Ectodermal cell (in vitro differentiated cells): ENCODE measurements around the gene ITGB2. TPM values are rescaled to one million over a fixed set of nuclear protein-coding genes. Genes with fewer than 3 reads are reported as not detected.

Experiments used
- H3K27ac ChIP-seq: 2 replicates; pipeline ENCODE4 v1.7.0; 2013; ENCODE audit warnings: mild to moderate bottlenecking, low read depth, low read length; ENCODE audit not compliant: insufficient read depth, poor library complexity, severe bottlenecking
- H3K27me3 ChIP-seq: 2 replicates; pipeline ENCODE4 v1.7.0; 2013; ENCODE audit warnings: mild to moderate bottlenecking, low read length; ENCODE audit not compliant: insufficient read depth, control insufficient read depth, poor library complexity, severe bottlenecking
- H3K36me3 ChIP-seq: one replicate; pipeline ENCODE4 v1.7.0; 2013; ENCODE audit warnings: low read length; ENCODE audit not compliant: control insufficient read depth, insufficient read depth
- H3K4me1 ChIP-seq: one replicate; pipeline ENCODE4 v1.7.0; 2013; ENCODE audit warnings: low read length; ENCODE audit not compliant: control insufficient read depth, insufficient read depth
- H3K4me3 ChIP-seq: 2 replicates; pipeline ENCODE4 v1.7.0; 2013; ENCODE audit warnings: low read depth, low read length, control low read depth; ENCODE audit not compliant: insufficient read depth
- H3K9me3 ChIP-seq: 2 replicates; pipeline ENCODE4 v1.7.0; 2013; ENCODE audit warnings: mild to moderate bottlenecking, low read length, moderate library complexity; ENCODE audit not compliant: control insufficient read depth
- WGBS, 2 experiments: methylation state at CpG; one replicate each; pipeline ENCODE4 v1.1.7; 2013; ENCODE audit warnings: missing lambda C conversion rate in 2 of 2; 5-methylcytosine and 5-hydroxymethylcytosine counted together
- polyA plus RNA-seq, 4 experiments: library from polyadenylated mRNA; stranded (reverse); fragments of 50-300 nt; gene quantifications; one replicate each; pipeline ENCODE4 v1.2.3, GENCODE V29; 2013

Gene ITGB2
- polyA plus RNA-seq (2013, experiment 1 of 4): not detected
- polyA plus RNA-seq (2013, experiment 2 of 4): 0.50 TPM
- polyA plus RNA-seq (2013, experiment 3 of 4): 0.27 TPM
- 0.08 TPM for polyA plus RNA-seq (2013, experiment 4 of 4)

GRCh38 chr21:44920694-44921604, at the start of gene ITGB2:
TSS of gene ITGB2 (minus strand) at chr21:44920899. CDS start at chr21:44910782, 10,117 bp downstream.
- no peaks in the 10 kb centered on the region for H3K36me3 ChIP-seq
- no peak within 1 kb of the TSS for H3K27ac ChIP-seq
- H3K27me3 ChIP-seq: peaks cover 42% of the 10 kb centered on the region
- 78 to 84% methylated on average over 29 of the region's 29 CpGs for WGBS, 2 experiments
- H3K4me3 ChIP-seq: no peak within 1 kb of the TSS
- peaks cover 4% of the 10 kb centered on the region for H3K4me1 ChIP-seq
- H3K9me3 ChIP-seq: no peaks in the 10 kb centered on the region

- H3K27ac ChIP-seq: no peak overlapping the region
- no peaks in the 10 kb centered on the region for H3K4me1 ChIP-seq
- H3K27me3 ChIP-seq: no peaks in the 10 kb centered on the region
- H3K9me3 ChIP-seq: no peaks in the 10 kb centered on the region
- 85 to 88% methylated on average over 24 of the region's 24 CpGs for WGBS, 2 experiments
- peaks cover 10% of the 10 kb centered on the region for H3K36me3 ChIP-seq
- no peak overlapping the region for H3K4me3 ChIP-seq
Observed at GRCh38 chr21:44969931-44970755, 49.4 kb upstream of the ITGB2 start.

- no peaks in the 10 kb centered on the region for H3K4me1 ChIP-seq
- no peak overlapping the region for H3K4me3 ChIP-seq
- 90% methylated on average over 20 of the region's 20 CpGs for WGBS, 2 experiments
- no peak overlapping the region for H3K27ac ChIP-seq
- no peaks in the 10 kb centered on the region for H3K9me3 ChIP-seq
- peaks cover 10% of the 10 kb centered on the region for H3K36me3 ChIP-seq
- H3K27me3 ChIP-seq: no peaks in the 10 kb centered on the region
Observed at GRCh38 chr21:44969066-44969670, 48.5 kb upstream of the ITGB2 start.

- no peak overlapping the region for H3K27ac ChIP-seq
- no peaks in the 10 kb centered on the region for H3K9me3 ChIP-seq
- H3K4me3 ChIP-seq: no peak overlapping the region
- H3K27me3 ChIP-seq: no peaks in the 10 kb centered on the region
- no peaks in the 10 kb centered on the region for H3K4me1 ChIP-seq
- WGBS, 2 experiments: 94 to 95% methylated on average over 38 of the region's 38 CpGs
- H3K36me3 ChIP-seq: peaks cover 10% of the 10 kb centered on the region
Observed at GRCh38 chr21:44967082-44968047, 46.7 kb upstream of the ITGB2 start.

- WGBS, 2 experiments: 90 to 91% methylated on average over 30 of the region's 30 CpGs
- no peaks in the 10 kb centered on the region for H3K4me1 ChIP-seq
- H3K36me3 ChIP-seq: peaks cover 10% of the 10 kb centered on the region
- no peaks in the 10 kb centered on the region for H3K9me3 ChIP-seq
- H3K27me3 ChIP-seq: no peaks in the 10 kb centered on the region
- H3K27ac ChIP-seq: no peak overlapping the region
- H3K4me3 ChIP-seq: no peak overlapping the region
Observed at GRCh38 chr21:44966135-44967081, 45.7 kb upstream of the ITGB2 start.

GRCh38 chr21:44965251-44966022, 44.7 kb upstream of the ITGB2 start:
- no peaks in the 10 kb centered on the region for H3K4me1 ChIP-seq
- H3K9me3 ChIP-seq: no peaks in the 10 kb centered on the region
- peaks cover 10% of the 10 kb centered on the region for H3K36me3 ChIP-seq
- H3K27ac ChIP-seq: no peak overlapping the region
- 92 to 94% methylated on average over 17 of the region's 17 CpGs for WGBS, 2 experiments
- H3K27me3 ChIP-seq: no peaks in the 10 kb centered on the region
- no peak overlapping the region for H3K4me3 ChIP-seq

GRCh38 chr21:44964381-44964780, 43.7 kb upstream of the ITGB2 start:
- Histone ChIP-seq H3K36me3 (peaks cover 10% of the 10 kb centered on the region), H3K9me3 (no peaks in the 10 kb centered on the region), H3K4me1 (peaks cover 9% of the 10 kb centered on the region), H3K27ac (no peak overlapping the region), H3K27me3 (no peaks in the 10 kb centered on the region), H3K4me3 (no peak overlapping the region)
- 95 to 97% methylated on average over 12 of the region's 12 CpGs for WGBS, 2 experiments

- H3K4me1 ChIP-seq: peaks cover 26% of the 10 kb centered on the region
- no peaks in the 10 kb centered on the region for H3K27me3 ChIP-seq
- WGBS, 2 experiments: 94 to 96% methylated on average over 9 of the region's 9 CpGs
- peaks cover 6% of the 10 kb centered on the region for H3K36me3 ChIP-seq
- no peaks in the 10 kb centered on the region for H3K9me3 ChIP-seq
- no peak overlapping the region for H3K4me3 ChIP-seq
- H3K27ac ChIP-seq: no peak overlapping the region
Observed at GRCh38 chr21:44962403-44962966, 41.8 kb upstream of the ITGB2 start.
